ENCODE results near the gene PLRG1. TPM values are rescaled to one million over a fixed set of nuclear protein-coding genes. Genes with fewer than 3 reads are reported as not detected.

PLRG1 gene
- 41.9 and 111 TPM in 2 replicates for total RNA-seq

GRCh38 chr4:154549894-154550790 is at the start of gene PLRG1:
PLRG1 (minus strand) TSS chr4:154550400; CDS start chr4:154550308, 92 bp downstream.

DNA sequence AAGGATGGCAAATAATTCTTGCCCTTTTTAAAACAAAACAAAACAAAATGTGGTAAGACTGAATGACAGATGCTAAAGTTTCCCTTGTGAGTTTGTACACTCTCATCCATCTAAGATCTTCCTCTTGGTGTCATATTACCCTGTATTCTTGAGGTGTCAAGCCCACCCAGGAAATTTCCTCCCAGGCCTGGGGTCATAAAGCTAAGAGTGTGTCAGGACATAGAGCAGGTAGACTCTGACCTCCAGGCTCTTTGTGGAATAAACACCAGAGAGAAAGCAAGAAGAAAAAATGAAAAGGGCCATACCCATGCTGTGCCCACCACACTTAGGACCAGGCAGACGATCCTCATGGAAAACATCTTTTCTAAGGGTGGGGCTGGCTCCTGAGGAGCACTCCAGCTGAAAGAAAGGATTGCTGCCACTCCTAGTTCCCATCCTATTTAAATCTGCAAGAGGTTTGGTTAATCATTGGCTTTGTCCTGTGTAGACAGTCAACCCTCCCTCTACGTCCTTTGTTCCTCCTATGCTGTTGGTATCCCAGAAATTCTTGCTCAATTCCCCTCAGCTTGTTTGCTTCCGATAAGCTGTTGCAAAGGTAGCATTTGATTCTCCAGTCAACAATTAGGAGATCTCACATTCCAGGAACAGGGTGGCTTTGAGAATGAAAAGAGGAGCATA is 40.3 kb upstream of the PLRG1 start, which contains the start of gene FGA:
Gene FGA, minus strand, starts transcription at position 414 of the 678 bp plus-strand sequence. Its CDS starts 55 bp downstream, at position 359.

DNA sequence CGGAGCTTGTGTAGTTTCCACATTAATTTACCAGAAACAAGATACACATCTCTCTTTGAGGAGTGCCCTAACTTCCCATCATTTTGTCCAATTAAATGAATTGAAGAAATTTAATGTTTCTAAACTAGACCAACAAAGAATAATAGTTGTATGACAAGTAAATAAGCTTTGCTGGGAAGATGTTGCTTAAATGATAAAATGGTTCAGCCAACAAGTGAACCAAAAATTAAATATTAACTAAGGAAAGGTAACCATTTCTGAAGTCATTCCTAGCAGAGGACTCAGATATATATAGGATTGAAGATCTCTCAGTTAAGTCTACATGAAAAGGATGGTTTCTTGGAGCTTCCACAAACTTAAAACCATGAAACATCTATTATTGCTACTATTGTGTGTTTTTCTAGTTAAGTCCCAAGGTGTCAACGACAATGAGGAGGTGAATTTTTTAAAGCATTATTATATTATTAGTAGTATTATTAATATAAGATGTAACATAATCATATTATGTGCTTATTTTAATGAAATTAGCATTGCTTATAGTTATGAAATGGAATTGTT is 12.6 kb upstream of the PLRG1 start, which contains the start of gene FGB:
Gene FGB, plus strand, starts transcription at position 315 of the 558 bp plus-strand sequence. Its CDS starts 8 bp downstream, at position 323.

GRCh38 chr4:154491341-154492271 is 58.6 kb downstream of the PLRG1 start, which contains the start of gene DCHS2:
DCHS2 (minus strand) TSS chr4:154491799; CDS start chr4:154491355, 444 bp downstream.

Other genes with a start within 250 kb of the PLRG1 start
- gene DCHS2, start 58.6 kb downstream of the PLRG1 start, total RNA-seq: under 0.01 TPM in 1 of 2 replicates, not detected in the other
- not detected in 2 replicates for gene FGB, start 12.6 kb upstream of the PLRG1 start, total RNA-seq
- not detected in 2 replicates for gene FGA, start 40.3 kb upstream of the PLRG1 start, total RNA-seq
- not detected in 2 replicates for gene FGG, start 62.3 kb upstream of the PLRG1 start, total RNA-seq
- gene LRAT, start 193.6 kb upstream of the PLRG1 start, total RNA-seq: 0.06 TPM in 1 of 2 replicates, not detected in the other
- not detected in 2 replicates for gene RBM46, start 230.9 kb upstream of the PLRG1 start, total RNA-seq

Measured in bladder microvascular endothelial cell (primary cell).